Pons (tissue), 1 donor: Measurements from ENCODE around the gene RHBDL3.

Source experiments
- DNase-seq: peaks from one replicate; pipeline ENCODE4 v3.0.0-alpha.2; 2016; ENCODE audit warnings: low spot score

Gene RHBDL3

DNA sequence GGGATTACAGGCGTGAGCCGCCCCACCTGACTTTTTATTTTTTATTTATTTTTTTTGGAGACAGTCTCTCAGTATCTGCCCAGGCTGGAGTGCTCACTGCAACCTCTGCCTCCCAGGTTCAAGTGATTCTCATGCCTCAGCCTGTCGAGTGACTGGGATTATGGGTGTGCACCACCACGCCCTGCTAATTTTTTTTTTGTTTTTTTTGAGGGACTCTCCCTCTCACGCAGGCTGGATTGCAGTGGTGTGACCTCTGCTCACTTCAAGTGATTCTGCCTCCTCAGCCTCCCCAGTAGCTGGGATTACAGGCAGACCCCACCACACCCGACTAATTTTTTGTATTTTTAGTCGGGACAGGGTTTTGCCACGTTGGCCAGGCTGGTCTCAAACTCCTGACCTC, 92.0 kb downstream of the RHBDL3 start:
- no peak for DNase-seq

DNA sequence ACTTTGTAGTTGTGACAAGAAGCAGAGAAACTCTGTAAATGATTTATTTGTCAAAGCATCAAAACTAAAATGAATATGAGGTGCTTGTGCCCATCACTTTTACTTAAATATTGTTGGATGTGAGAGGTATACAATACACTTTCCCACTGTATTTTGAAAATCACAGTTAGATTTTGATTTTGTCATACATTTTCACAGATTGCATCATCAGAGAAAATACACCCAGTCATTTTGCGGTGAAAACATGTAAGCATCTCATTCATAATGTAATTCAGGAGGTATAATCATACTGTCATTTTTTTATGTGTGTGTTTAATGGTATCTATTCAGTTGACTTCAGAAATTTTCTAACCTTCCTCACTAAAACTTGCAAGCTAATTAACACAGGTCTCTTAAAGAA, 95.6 kb downstream of the RHBDL3 start:
- DNase-seq = no peak

DNA sequence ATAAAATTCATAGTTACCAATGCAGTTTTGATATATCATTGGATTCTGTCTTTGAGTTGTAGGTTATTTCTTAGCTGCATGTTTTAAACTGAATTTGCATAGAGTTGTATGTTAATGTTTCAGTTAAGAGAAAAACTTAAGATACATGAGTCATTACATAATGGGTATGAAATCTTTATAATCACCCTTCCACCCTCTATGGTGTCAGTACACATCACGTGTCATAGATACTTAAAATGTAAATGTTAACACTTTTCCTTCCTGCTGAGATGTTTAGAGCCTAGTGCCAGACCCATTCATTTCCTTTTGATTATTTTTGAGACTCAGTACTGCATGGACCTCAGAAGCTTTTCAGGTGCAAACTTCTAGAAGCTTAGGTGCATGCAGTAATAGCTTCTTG, 104.8 kb downstream of the RHBDL3 start:
- no peak for DNase-seq
